NCI-H510A treated with DMSO at 0.1 percent for 48 hours (cell line): ENCODE measurements around the gene ASIC4.

Experiments used
- DNase-seq: peaks from one replicate; lab custom pipeline; 2025; lab: John Stamatoyannopoulos, UW

Gene ASIC4

DNA sequence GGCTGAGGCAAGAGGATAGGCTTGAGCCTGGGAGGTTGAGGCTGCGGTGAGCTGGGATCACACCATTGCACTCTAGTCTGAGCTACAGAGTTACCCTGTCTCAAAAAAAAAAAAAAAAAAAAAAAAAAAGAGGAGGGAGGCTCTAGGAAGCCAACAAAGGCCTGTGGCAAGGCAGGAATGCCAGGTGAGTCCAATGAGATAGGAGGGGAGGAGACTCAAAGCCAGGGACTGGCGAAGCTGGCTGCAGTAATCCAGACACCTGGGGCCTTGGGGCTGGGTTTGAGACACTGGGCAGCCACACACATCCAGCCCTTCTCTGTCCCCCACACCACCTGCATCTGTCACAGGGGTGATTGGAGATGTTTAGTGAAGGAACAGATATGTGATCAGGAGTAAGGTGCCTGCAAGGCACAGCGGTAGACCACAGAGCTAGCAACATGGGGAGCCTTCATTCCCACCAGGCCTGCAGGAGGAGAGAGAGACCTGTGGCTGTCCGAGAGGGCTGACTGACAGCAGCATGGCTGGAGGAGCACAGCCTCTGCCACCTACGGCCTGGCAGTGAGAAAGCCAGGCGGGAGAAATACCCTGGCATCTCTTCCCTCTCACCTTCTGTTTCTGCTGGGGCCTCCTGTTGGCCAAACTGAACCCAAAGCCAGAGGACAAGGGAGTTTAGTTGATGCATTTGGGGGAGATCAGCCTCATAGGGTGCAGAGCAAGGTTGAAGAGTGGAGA lies 19.8 kb downstream of the ASIC4 start:
- no peak for DNase-seq

DNA sequence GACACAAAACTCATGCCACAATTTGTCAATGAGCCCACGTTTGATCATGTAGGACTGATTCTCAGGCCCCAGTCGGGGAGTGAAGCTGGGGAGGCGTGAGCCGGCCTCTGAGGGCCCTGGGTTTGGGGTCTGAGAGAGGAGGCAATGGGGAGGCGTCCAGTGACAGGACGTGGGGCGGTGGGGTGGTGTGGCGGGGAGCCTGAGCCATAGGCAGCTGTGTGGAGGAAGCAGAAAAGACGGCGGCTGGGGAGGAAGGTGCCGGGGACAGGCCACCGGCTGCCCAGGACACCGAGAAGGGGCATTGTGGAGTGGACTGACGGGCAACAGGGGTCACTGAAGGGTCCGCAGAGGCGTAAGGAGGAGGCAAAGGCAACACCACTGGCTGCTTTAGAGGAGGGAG lies 22.1 kb downstream of the ASIC4 start:
- DNase-seq: no peak

DNA sequence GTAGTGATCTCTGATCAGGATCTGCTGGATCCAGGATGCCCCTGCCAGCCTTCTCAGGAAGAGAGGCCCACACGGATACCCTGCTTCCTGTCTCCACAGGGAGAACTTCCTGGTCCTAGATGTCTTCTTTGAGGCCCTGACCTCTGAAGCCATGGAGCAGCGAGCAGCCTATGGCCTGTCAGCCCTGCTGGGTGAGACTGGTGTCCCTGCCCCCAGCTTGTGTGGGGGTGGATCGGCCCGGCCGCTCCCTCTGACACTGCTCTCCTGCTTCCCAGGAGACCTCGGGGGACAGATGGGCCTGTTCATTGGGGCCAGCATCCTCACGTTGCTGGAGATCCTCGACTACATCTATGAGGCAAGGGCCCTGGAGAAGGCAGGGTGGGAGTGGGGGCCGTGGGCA lies 22.7 kb downstream of the ASIC4 start:
- DNase-seq: no peak

DNA sequence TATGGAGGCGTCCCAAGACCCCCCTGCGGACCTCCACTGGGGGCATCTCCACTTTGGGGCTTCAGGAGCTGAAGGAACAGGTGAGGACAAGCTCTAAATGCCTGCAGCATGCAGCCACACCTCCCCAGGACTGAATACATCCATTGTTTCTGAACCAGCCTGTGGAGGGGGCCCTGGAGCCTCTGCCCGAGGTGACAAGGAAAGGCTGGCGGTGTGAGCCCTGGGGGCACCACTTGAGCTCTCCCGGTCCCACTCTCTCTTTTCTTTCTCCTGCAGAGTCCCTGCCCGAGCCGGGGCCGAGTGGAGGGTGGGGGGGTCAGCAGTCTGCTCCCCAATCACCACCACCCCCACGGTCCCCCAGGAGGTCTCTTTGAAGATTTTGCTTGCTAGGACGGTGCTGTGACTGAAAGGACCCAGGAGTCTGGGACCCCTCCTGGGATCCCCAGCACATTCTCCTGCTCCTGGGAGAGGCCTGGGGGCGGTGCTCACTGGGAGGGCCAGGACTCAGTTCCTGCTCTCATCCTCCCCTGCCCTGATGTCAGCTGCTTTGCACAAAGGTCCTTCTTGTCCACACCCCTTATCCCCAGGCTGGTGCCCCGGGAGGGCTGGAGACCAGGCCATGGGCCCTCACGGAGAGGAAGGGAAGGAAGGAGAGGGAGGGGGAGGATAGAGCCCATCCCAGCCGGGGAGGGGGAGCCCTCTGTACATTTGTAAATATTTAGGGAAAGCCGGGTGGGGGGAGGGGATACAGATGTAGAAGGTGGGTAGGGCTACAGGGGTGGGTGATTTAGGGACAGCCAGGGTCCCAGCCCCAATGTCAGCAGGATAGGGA lies 23.6 kb downstream of the ASIC4 start:
- no peak for DNase-seq

DNA sequence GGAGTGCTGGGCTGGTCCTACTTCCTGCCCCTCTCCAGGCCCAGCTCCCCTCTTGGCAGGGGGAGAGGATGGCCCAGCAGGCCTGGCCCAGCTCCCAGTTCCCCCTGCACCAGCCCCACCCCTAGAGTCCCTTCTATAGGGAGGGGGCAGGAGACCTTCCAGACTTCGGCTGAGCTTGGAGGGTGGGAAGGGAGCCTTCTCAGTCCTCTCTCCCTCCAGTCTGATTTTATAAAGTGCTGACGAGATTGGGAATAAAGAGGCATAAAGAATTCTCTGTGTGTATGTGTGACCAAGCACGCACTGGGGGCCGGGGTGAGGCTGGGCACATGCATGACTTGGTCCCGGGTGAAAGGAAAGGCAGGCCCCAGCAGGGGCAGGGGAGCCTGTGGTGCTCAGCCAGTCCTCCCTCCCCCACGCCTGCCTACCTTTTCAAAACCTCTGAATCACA lies 24.2 kb downstream of the ASIC4 start:
- DNase-seq: no peak

DNA sequence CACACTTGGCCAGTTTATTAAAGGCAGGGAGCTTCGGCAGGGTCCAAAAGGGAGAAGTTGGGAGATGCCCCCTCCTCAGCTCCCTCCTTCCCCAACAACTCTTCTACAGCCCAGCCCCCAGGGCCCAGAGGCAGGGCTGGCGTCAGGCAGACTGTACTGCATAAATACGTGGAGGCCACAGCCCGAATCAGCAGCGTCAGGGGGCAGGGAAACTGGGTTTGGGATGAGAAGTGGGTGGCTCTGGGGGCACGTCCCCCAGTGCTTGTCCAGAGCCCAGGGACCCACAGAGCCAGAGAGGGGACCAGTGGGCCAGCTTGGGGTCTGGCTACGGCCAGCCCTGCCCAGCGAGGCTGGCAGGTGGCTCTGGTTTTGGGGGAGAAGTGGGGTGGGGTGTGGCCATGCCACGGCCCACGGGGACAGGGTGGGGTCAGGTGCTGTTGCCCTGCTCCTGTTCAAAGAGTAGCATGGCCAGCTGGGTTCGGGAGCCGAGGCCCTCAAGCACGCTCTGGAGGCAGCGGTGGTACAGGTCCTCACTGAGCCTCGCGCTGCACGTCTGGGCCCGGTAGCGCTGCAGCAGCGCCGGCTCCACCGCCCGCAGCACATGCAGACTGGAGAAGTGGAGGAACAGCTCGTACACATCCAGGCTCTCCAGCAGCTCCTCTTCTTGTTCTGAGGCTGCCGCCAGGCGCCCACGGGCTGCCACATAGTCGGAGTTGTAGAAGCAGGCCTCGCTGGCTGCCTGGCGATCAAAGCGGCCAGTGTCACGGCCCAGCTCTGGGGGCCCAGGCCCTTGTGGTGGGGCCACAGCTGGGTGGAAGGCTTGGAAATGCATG lies 24.9 kb downstream of the ASIC4 start:
- no peak for DNase-seq

DNA sequence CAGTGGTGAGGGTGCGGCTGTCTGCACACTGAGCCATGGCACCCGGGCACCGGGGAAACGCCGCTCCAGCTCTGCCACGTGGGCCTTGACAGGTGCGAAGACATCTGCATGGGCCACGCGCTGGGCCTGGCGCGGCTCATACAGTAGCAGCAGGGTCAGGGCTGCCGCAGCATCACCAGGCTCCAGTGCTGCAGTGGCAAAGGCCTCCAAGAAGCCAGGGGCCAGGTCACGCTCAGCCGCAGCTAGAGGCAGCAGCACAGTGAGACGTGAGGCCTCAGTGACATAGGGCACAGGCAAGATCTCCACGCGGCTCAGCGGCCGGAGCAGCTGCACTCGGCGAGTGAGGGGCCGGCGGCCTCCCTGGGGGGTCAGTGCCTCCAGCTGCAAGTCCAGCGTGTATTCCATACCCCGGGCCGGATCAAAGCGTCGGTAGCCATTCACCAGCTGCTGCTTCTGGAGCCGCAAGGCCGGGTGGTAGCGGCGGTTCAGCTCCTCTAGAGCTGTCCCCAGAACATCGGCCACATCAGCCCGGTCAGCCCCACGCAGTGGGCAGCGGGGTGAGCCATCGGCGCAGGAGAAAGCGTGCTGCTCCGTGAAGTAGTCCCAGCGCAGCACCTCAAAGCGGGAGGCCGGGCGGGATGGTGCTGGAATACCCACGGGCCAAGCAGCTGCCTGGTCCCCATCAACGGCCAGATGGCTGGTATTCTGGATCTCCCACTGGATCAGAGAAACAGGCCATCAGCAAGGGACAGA lies 25.8 kb downstream of the ASIC4 start:
- DNase-seq: no peak

DNA sequence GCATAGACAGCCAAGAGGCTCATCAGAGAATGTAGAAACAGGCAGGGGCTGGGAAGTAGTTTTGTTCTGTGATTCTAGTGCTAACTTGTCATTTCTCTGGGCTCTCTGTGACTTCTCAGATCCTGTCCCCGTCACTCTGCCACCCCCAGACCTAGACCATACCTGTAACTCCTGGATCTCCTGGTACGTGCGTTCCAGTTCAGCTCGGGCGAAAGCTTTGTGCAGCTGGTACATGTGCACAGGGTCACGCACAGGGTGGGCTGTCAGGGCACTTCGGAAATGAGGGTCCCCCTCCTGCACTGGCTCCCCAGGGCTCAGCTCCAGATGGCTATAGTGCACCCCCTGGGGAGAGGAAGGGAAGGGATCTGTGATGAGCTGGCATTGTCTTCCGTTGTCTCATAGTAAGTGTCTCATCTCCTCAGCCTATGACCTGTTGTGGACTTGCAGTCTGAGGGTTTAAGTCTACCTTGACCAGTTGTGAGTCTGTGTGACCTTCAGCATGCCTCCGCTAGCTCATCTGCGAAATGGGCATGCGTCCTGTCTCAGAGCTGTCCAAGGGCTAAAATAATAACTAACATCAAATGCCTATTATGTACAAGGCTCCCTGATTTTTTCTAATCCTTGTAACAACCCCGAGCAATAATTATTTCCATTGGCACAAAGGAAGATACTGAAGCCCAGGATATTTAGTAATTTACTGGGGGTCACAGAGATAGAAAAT lies 26.7 kb downstream of the ASIC4 start:
- DNase-seq: no peak

DNA sequence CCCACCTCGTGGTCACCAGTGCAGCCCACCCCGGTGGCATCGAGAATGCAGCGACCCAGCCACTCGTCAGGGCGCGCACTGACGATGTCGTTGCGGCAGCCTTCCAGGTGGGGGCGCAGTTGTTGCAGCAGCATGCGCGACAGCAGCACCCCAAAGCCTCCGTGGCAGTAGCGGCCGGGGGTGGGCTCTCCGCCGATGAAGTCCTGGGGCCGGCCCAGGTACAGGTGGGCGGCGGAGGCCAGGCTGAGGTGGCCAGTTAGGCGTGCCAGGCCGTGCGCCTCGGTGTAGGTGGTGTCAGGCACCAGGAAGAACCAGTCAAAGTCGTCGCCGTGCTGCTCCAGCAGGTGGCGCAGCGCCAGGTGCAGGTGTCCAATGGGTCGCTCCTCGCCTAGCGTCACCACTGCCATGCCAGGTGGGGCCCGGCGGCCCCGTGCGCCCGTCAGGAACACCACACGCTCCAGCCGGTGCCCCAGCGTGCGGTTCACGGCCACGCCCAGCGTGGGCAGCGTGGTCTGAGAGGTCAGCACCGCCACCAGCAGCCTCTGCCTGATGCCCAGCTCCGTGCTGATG lies 27.4 kb downstream of the ASIC4 start:
- peak; percentile 66 for DNase-seq

DNA sequence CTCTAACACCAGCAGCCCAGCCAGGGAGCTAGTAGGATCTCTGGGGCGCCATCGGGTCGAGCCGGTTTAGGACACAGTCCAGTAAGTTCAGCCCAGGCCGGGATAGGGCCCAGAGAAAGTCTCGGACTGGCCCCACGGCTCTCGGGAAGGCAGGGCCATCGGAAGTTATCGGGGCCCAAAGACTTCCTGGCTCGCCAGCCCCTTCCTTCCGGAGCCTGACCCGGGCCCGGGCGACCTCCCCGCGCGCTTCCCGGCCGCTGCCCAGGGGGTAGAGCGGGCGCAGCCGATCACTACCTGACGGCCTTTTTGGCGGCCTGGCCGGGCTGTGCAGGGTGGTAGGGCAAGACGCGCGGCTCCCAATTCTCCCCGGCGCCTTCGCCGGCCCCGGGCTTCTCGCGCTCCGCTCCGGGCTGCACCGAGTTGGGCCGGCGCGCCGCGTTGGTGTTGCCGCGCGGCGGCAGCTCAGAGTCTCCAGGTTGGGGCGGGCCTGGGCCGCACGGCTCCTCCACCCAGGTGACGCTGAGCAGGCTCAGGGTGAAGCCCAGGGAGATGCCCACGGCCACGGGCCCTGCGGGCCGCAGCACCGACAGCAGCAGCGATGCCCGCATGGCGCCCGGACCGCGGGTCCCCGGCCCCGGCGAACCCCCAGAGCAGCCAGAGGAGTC lies 28.8 kb downstream of the ASIC4 start:
- no peak for DNase-seq

DNA sequence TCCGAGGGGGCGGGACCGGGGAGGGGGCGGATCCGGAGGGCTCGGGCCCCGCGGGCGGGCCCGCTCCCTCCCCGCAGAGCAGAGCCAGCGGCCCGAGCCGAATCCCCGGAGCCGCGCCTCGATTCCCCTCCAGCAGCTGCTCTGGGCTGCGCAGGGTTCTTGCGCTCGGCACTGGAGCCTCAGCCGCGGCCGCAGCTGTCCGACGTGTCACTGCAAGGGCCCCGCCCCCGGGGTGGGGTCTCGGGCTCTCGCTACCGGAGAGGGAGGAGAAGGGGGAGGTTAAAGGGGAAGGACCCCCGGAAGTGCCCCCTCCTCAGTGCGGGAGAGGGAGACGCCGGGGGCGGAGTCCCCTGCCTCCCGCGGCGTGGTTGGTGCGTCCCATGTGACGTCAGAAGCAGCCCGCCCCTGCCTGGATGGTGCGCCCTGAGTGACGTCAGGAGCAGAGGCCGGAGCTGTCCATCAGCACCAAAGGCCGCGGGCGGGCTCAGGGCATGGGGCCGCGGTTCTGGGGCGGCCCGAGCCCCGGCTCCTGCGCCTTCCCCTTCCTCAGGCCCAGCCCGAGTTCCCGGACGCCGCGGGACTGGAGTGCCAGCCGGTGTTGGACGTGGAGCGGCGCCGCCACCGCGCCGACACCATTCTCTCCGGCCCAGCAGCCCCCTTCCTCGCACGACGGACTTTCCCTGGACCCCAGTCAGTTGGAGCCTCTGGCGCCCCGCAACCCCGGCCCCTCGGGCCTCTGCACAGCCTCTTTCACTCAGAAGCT lies 29.5 kb downstream of the ASIC4 start, which contains the start of the genes CHPF and TMEM198:
Gene CHPF, minus strand, starts transcription at position 214 of the 763 bp plus-strand sequence. CDS start 271 bp downstream, outside the sequence.
Gene TMEM198, plus strand, starts transcription at position 433 of the 763 bp plus-strand sequence. CDS start 700 bp downstream, outside the sequence.
- peak; percentile 89 for DNase-seq

DNA sequence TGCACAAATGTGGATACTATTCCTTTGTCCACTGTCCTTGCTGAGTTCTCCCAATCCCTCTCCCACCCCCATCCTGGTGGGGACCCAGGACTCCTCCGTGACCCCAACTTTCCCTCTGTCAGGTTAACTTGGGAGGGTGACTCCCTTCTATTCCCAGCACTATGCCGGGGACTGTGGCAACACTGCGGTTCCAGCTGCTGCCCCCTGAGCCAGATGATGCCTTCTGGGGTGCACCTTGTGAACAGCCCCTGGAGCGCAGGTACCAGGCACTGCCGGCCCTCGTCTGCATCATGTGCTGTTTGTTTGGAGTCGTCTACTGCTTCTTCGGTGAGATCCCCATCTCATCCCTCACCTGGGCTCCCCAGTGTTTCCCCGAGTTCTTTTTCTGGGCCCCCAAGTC lies 30.3 kb downstream of the ASIC4 start:
- DNase-seq: no peak

DNA sequence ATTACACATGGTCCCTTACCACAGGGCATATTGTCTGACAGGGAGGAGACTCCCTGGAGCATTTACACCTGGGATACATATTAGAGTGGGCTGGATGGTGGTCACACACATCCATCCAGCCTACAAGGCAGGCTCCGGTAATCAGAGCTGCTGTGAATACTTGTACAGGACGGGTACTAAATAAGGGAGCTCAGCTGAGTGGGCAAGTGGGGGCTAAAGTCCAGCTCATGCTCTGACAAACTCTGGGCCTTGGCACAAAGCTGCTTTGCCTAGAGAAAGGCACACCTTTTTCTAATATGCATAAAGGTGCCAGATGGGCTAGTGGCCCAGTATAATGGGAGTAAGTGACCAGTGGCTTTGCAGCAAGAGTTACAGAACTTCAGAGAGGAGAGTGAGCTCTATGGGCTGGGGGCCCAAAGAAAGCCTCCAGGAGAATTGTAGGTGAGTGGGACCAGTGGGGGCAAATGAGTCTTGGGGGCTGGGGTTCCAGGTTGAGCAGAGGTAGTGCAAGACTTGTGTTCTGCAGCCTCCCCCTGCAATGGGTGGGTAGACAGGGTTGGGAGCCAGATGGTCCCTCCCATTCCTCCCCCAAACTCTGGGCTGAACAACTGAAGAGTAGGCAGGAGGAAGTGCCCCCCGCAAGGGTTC lies 31.1 kb downstream of the ASIC4 start:
- no peak for DNase-seq

DNA sequence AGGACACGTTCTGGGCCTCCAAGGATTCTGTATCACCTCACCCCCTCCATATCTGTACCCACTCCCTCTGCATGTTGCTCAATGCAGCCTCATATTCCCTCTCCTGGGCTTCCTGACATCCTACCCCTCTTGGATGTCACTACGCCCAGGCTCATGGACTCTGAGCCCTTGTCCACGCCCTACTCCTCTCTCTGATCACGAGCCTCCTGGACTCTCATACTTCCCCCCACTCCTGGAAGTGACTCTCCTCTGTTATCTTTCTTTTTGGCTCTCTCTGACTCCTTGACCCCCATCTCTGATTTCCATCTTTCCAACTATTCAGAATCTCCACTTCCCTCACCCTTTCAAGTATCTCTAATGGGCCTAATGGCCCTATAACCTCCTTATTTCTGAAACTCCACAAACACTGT lies 31.7 kb downstream of the ASIC4 start:
- DNase-seq: no peak

DNA sequence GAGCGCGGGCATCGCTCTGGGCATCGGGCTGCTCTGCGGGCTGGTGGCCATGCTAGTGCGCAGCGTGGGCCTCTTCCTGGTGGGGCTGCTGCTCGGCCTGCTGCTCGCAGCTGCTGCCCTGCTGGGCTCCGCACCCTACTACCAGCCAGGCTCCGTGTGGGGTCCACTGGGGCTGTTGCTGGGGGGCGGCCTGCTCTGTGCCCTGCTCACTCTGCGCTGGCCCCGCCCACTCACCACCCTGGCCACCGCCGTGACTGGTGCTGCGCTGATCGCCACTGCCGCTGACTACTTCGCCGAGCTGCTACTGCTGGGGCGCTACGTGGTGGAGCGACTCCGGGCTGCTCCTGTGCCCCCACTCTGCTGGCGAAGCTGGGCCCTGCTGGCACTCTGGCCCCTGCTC lies 33.3 kb downstream of the ASIC4 start:
- no peak for DNase-seq

DNA sequence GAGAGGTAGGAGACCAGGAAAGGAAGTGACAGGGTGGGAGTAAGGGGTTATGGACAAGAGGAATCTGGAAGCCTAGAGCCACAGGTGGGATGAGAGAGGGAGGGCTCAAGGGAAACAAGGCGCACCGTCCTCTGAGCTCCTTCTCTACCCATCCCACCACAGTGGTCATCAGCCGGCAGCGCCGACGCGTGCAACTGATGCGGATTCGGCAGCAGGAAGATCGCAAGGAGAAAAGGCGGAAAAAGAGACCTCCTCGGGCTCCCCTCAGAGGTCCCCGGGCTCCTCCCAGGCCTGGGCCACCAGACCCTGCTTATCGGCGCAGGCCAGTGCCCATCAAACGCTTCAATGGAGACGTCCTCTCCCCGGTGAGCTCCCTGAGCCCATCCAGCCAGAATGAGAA lies 34.7 kb downstream of the ASIC4 start:
- no peak for DNase-seq

DNA sequence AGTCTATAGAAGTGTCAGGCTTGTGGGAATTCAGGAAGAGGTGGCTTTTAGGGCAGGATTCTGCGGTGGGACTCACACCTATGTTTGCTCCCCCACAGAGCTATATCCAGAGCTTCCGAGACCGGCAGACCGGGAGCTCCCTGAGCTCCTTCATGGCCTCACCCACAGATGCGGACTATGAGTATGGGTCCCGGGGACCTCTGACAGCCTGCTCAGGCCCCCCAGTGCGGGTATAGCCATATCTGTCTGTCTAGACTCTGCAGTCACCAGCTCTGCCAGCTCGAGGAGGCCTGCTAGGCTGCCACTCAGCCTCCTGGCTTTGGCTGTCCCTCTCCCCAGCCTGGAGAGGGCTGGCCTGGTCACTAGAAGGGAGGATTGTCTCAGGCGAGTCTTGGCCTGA lies 35.3 kb downstream of the ASIC4 start:
- DNase-seq: no peak
